HuH-7 (cell line): ENCODE measurements around the gene SEL1L3.

Source experiments
- DNase-seq: peaks from one replicate; pipeline ENCODE4 v3.0.0; 2011; ENCODE audit warnings: low spot score

Gene SEL1L3

DNA sequence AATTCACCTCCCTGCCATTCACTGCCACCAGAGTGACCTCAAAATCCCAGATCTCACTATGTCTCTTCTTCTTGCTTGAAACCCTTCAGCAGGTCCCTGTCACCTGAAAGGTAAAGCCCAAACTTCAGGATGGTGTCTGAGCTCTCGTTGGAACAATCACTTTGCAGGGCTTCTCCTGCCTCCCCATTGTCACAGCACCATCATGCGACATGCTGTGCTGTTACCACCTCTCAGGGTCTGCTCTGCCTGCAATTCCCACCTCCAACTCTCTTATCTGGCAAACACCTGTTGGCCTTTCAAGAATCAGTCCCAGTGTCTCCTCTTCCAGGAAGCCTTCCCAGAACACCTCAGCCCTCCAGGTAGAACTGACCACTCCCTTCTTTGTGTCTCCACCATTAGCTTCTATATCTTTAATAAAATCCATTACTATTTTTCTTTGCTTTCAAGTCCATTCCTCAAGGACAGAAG lies 46.2 kb downstream of the SEL1L3 start:
- no peak for DNase-seq

DNA sequence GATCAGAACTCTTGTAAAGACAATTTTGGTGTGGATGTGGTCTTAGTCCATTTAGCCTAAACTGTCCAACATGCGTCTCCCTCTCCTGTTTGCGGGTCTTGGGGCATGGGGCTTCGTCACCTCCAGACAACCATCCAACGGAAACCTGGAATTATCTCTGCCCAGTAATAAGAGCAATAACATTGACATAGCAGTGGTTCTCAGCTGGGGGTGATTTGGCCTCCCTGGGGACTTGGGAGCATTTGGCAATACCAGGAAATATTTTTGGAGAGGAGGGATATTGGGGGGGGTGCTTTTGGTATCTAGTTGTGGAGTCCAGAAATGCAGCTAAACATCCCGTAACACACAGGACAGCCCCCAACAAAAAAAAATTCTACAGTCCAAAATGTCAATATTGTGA lies 47.2 kb downstream of the SEL1L3 start:
- DNase-seq: no peak

GRCh38 chr4:25814301-25815136 lies 48.3 kb downstream of the SEL1L3 start:
- no peak for DNase-seq

DNA sequence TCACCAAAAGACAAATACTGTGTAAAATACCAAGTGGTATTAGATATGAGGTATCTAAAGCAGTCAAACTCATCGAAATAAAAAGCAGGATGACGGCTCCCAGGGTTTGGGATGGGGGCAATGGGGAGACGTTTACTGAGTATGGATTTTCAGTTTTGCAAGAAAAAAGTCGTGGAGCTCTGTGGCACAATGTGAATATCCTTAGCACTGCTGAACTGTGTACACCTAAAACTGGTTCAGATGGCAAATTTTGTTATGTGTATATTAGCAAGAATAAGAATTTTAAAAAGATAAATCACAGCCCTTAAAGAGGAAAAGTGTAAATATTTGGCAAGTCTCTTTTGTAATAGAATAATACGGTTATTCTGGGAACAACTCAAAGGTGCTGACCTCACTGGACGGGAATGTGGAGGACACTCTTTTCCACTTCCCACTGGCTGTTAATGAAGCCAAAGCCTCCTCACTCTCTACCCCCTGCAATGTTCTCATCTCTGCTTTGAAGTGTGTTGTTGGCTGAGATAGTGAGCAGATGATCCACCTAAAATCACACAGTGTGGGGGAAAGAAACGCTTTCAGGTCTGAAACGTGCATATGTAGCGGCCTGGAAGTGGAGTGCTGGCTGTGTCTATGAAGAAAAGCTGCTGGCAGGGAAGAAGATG lies 49.2 kb downstream of the SEL1L3 start:
- DNase-seq: peak; percentile 53

DNA sequence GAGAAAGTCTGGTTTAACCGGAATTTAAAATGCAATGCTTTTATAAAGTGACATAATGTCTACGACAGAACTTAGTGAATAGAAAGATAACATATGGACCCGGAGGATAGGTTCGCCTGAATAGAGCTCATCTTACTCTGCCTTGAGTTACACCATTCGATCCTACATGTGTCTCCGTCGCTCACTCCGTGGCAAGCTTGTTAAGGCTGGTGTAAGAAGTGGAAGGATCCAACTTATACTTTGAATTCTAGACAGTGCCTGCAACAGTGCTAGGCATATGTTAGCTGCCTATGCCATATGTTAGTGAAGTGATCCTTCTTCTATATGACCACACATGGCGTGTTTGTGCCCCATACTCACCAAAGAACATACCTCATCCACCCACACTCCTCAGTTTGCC lies 50.9 kb downstream of the SEL1L3 start:
- DNase-seq: no peak

DNA sequence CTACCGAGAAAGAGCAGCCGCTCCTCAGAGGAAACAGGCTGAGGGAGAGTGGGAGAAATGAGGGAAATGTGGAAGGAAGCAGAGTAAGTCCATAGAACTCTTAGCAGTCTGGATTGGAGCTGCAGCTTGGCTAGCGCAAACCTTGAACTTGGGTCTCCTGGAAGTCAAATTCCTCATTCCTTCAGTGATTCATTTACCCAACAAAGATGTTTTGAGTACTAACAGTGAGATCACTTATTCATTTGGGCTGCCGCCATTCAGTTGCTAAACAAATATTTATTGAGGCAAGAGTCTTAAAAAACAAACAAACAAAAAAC lies 51.5 kb downstream of the SEL1L3 start:
- no peak for DNase-seq

DNA sequence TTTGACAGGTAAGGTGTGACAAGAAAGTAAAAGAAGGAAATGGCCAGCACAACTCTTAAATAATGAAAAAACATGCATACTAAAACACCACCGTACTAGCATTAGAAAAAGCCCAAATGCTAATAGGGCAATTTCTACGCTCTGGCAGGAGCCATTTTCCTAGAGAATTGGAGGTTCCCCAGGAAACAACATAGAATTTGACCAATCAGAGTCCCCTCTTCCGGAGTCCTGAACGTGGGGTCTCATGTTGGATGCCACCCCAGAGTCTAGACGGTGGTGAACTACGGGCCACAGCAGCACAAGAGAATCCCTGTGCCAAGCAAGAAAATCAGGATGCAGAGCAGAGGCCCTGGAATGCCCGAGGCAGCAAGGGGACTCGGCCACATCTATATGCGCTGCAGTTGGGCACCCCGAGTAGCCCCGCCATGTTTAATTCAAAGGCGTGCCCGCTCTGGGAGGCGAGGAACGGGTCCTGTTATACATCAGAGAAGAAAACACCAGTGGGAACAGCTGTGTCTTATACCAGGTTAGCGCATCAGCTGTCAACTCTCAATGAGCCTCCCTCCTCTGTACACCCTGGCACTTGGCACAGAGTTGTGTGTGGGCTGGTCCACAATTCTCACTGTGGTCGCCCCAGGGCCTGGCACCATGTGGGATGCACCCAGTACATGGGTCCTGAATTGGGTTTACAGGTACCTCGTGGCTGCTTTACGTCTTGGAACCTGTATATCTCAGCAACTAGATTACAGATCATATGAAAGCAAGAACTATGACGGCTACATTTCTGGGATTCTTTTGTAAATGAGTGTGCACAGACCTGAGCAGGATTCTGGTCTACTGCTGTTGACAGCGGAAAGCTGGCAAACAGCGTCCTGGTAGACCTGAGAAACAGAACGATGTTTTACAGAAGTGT lies 52.1 kb downstream of the SEL1L3 start:
- DNase-seq: no peak

- no peak for DNase-seq
Measured at GRCh38 chr4:25809996-25810395, 52.8 kb downstream of the SEL1L3 start.

DNA sequence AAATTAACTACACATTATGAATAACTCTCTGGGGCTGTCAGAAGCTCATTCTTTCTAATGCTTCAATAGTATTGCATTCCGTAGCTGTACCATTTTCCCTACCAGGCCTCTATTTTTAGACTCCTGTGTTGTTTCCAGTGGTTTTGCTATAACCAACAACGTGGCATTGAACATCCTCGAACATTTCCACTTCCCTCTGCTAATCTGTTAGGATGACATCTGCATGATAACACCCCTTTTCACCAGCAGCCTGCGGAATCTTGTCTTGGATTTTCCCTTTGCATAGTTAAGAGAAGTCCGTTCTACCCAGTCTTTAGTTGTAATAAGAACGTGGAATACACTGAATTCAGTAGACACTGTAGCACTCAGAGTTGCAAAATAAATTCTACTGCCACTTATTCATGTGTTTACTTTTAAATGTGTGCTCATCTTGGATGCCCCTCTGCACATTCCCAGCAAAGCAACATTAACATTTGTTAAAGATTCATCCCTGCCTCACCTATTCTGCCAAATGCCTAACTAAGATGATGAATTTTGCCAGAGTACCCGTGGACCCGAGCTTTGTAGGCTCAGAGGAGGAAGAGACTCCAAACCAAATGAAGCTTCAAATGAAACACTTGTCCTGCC lies 55.6 kb downstream of the SEL1L3 start:
- DNase-seq: no peak

DNA sequence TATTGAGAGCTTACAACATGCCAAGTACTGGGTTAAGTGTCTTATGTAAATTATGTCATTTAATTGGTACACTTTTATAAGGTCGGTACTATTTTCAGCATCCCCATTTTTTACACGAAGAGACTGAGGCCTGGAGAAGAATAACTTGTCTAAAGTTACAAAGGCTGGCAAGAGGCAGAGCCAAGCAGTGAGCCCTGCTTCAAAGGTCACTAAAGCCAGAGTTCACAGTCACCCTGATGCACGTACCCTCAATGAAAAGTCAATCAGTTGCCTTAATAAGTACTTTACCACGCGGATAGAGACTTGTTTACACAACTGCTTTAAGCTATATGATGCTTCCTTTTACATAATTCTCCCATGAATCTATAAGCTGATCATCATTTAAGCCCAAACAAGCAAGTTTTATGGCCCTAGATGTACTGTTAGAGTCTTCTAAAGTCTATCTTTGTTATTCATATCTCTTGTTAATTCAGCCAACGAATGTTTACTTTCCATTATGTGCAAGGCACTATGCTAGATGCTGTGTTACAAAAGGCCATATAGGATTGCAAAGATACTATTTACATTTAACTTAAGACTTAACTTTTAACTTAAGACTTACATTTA lies 57.4 kb downstream of the SEL1L3 start:
- no peak for DNase-seq

DNA sequence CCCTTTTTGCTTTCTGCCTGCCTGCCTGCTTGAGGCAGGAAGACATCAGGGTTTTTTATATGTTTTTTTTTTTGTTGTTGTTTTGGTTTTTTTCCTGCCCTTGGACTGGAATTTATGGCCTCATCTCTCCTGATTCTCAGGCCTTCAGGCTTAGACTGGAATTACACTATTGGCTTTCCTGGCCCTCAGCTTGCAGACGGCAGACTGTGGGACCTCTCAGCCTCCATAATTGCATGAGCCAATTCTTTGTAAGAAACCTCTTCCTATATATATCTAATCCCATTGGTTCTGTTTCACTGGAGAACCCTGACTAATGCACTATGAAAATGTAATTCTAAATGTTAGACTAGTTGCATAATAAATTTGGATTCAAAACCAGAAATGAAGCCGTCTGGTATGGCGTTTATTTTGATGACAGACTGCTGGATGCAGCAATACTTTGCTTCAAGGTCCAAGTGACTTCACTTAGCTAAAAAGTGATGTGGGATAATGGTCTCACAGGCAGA lies 59.0 kb downstream of the SEL1L3 start:
- no peak for DNase-seq

DNA sequence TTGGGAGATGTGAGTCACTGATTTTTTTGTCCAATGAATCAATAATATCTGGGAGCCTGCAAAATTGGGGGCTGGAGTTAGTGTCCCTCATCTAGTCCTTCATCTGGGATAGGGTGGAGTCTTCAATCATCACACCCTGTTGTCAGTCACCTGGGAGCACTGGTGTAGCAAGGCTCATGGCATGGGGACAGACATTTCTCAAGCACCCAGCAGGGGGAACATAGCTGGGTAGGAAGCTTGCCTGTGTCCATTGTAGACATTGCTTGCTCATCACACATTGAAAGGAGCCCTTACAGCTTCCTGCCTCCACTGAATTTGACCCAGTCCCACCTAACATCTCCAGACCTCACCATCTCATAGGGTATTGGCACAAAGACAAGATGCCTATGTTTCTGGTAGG lies 61.2 kb downstream of the SEL1L3 start:
- no peak for DNase-seq

GRCh38 chr4:25800245-25800644 lies 62.5 kb downstream of the SEL1L3 start:
- DNase-seq: no peak

- no peak for DNase-seq
Measured at GRCh38 chr4:25799522-25799921, 63.3 kb downstream of the SEL1L3 start.

DNA sequence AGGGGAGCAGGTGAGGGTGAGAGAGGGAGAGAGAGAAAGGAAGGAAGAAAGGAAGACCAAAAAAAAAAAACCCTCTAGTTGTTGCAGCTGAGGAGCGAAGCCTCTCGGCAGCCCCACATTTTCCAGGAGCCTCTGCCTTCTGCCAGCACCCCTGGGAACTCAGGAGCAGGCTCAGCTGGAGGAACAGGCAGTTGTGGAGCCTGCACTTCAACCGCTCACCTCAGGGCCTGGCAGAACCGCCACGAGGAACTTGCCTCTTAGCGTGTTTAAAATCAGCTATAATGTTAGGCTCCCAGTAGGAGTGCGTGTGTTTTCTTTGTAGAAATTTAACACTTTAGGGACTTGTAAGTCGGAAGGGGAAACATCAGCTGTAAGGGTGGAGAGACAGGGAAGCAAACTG lies 65.7 kb downstream of the SEL1L3 start:
- no peak for DNase-seq

- DNase-seq: no peak
Measured at GRCh38 chr4:25795566-25796454, 67.0 kb downstream of the SEL1L3 start.

- no peak for DNase-seq
Measured at GRCh38 chr4:25795091-25795490, 67.7 kb downstream of the SEL1L3 start.

- no peak for DNase-seq
Measured at GRCh38 chr4:25792876-25793275, 69.9 kb downstream of the SEL1L3 start.

GRCh38 chr4:25792200-25792791 lies 70.5 kb downstream of the SEL1L3 start:
- peak; percentile 85 for DNase-seq

DNA sequence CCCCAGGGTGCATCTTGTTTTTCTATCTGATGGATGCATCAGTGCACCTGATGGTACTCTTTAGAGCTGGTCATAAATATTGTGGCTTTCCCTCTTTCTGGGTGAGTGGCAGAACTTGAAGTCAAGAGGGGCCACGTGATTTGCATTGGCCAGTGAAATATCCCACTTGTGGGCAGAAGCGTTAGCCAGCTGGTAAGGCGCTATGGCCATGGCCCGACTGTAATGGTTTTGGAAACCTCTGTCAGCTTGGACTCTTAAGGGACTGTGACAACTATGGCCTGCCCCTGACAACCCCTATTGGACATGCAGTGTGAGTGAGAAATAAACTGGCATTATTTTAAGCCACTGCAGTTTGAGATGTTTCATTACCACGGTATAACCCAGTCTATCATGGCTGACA lies 72.8 kb downstream of the SEL1L3 start:
- no peak for DNase-seq
